HG02678 (cell line): ENCODE data around the gene C1QL1.
A peak's percentile ranks its signal among the peaks of the same experiment; 100 is the strongest.

Source experiments
- ATAC-seq: cut with Tn5 transposase; IDR thresholded peaks from one replicate; pipeline ENCODE4 v1.9.1; 2021; ENCODE audit warnings: mild to moderate bottlenecking, moderate library complexity; ENCODE audit not compliant: unreplicated experiment

C1QL1 gene

DNA sequence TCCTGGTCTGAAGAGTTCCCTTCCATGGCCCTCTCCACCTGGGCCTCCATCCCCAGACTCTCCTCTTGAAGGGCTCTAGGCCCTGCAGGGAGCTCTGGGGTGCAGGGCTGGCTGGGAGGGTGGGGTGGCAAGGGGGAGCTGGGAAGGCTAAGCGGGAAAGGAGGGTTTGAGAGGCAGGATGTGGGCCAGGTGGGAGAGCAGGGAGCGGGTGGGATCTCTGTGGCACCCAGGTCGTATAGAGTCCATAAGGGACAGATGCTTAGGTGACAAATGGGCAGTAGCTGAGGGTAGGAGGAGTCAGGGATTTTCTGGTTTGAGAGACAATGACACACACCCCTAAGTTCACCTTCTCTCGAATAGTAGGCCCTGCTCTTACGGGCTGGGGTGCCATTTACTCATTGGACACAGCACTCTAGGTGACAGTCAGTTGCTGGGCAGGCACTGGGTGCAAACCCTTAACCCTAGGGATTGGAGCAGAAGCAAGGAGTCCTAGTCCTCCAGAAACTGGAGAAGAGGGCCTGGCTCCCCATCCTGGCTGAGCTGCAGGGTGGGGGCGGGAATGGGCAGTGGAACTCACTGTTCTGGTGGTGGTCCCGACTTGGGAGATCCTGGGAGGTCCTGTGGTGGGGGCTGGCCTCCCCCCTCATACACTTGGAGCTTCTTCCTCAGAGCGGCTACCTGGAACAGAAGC is 35.9 kb downstream of the C1QL1 start:
- no peak for ATAC-seq

- no peak for ATAC-seq
Observed at GRCh38 chr17:44931376-44931775, 36.7 kb downstream of the C1QL1 start.

- ATAC-seq, result no peak
Observed at GRCh38 chr17:44930667-44931066, 37.4 kb downstream of the C1QL1 start.

GRCh38 chr17:44928950-44929720 is 39.0 kb downstream of the C1QL1 start:
- ATAC-seq, result no peak

DNA sequence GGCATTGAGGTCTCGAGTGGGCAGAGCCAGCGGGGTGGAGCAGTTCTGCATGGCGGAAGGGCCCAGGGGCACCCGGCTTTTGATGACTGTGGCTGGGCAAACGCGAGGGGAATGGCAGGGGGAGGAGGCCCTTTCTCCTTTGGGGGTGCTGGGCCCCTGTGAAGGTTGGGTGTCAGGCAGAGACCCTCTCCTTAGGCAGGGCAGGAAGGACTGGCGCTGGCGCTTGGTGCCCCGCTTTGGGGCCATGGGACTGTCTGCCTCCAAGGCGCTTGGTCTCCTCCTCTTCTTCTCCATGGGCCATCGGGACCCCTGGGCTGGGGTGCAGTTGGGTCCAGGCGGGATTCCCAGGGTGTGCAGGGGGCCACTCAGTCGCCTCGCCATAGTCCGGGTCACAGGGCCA is 40.0 kb downstream of the C1QL1 start:
- ATAC-seq, result no peak

- no peak for ATAC-seq
Observed at GRCh38 chr17:44927696-44928095, 40.4 kb downstream of the C1QL1 start.

DNA sequence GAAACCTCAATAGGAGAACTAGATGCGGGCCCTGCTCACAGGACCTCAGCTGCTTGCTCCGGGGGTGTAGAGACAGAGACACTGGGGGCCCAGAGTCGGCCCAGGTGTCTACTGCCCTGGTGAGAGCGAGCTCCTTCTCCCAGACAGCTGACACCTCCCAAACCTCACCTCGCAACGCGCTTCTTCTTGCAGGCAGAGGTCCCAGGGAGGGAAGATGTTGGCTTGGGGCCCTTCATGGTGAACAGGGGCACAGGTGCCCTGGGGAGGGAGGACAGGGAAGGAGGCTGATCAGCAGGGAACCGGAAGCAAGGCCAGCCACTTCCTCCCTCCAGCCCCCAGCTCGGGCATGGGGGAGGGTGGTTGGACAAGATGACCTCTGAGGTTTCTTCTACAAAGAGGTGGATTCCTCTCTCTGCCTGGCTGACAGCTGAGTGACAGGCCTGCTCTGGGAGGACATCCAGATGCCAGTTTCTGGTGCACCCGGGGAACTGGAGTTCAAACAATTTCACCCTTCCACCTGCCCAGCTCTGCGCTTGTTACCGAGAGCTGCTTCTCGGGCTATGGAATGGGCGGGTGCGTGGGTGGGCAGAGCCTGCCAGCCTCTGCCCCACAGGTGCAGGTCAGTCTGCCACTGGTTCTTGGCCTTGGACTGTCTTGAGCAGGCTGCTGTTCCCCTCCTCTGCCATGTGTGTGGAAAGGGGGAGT is 41.1 kb downstream of the C1QL1 start:
- ATAC-seq, result no peak

- no peak for ATAC-seq
Observed at GRCh38 chr17:44925731-44926697, 42.1 kb downstream of the C1QL1 start.

- ATAC-seq, result no peak
Observed at GRCh38 chr17:44924107-44924544, 44.0 kb downstream of the C1QL1 start.

- ATAC-seq, result no peak
Observed at GRCh38 chr17:44922746-44923470, 45.2 kb downstream of the C1QL1 start.

DNA sequence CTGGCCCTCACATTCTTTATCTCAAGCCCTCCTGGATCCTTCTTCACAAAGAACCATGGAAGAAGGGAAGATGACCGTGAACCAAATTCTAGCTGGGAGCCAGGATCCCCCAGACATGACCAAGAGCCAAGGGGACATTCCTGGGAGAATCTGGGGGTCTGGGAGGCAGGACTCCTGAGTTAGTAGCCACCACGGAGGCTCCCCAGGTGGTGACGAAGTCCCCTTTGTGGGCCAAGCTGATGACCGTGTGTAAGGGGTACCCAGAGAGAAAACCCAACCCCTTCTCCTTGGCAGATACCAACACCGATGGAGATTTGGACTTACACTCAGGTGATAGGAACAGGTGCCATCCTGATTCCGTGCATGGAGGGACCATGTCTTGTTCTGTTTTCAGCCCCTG is 46.0 kb downstream of the C1QL1 start:
- no peak for ATAC-seq

DNA sequence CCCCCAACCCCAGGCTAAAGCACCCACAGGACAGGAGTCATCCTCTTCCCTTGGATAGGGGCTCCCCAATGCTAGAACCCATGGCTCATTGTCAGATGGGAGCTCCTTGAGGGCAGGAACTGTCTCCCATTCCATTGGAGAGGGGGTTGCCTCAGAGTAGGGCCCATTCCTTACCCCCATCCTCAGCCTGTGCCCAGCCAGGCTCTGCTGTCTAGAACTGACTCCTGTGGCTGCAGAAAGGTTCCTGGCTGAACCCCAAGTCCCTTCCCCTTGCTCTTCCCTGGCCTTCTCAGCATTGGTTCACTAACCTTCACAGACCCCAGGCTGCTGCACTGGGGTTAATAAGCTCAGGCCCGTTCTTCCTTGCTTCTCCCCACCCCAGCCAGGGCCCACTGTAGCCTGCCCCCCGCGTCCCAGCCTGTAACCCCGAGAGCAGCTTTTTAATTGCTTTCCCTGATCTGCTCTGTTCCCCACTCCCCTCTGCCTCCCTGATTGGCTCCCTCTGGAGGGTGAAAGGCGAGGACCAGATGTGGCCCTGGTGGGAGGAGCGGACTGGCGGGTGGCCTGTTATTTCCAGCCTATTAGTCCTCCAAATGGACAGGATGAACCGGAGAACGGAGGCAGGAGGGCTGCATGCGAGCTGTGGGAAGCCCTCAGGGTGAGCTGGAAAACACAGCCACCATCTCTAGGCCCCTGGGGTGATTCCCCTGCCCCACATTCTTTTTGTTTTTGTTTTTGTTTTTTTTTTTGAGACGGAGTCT is 46.8 kb downstream of the C1QL1 start:
- ATAC-seq, result no peak

GRCh38 chr17:44920565-44920940 is 47.5 kb downstream of the C1QL1 start:
- no peak for ATAC-seq

DNA sequence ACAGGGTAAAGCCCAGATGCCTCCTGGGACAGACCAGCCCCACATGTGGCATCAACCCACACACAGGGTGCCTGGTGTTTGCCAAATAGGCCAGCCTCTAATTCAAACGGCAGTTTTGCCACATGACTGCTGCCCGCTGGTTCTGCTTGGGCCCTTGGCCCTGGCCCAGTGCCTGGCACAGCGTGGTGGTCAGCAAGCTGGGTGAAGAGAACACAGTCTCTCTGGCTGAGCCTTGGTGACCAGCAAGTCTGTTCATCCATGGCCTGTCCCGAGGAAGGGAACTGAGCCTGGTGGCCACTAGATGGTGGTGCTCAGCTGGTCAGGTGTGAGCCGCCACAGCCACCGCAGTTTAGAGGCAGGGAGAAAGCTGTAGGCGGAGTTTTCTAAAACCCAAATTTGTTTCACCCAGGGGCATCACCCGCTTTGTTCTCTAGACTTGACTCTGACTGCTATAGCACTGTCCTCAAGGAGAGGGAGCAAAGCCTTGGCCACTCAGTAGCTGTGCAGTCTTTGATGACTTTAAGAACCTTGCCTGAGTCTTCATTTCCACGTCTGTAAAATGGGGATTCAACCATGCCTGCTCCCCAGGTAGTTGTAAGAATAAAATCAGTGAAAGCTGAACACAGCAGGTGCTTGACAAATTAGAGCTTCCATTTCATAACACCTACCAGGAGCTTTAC is 48.1 kb downstream of the C1QL1 start:
- ATAC-seq, result peak; percentile 78

DNA sequence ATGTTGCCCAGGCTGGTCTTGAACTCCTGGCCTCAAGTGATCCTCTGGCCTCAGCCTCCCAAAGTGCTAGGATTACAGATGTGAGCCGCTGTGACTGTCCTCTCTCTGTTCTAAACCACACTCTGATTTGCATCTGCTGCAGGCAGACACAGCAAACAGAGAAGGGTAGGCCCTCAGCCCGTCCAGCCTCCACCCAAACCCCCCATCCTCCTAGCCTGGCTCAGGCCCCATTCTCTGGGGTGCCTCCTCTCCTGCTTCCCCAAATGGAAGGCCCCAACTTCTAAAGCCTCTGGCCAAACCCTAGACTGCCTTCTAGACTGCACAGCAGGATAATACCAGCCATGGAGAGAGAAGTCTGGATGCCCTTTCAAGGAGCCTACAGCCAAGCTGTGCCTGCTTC is 48.7 kb downstream of the C1QL1 start:
- no peak for ATAC-seq

DNA sequence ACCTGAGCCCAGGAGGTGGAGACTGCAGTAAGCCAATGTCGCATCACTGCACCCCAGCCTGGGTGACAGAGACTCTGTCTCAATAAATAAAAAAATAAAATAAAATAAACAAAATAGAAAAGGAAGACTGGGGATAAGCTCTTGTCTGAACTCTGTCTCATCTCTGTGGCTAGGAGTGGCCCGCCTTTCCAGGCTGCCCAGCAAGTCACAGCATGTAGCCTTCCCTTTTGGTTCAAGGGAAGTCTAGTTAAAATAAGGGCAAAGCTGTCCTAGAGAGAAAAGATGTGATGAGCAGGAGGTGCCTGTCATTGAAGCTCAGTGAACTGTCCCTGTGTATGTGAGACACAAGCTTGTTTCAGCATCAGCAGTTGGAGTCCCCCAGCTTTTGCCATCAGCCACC is 50.1 kb downstream of the C1QL1 start:
- ATAC-seq, result no peak

GRCh38 chr17:44917456-44917855 is 50.6 kb downstream of the C1QL1 start:
- no peak for ATAC-seq

- ATAC-seq, result no peak
Observed at GRCh38 chr17:44916781-44917241, 51.3 kb downstream of the C1QL1 start.
